ENCODE data around the gene CDHR5.

The CDHR5 gene

GRCh38 chr11:624705-625635, at the start of gene CDHR5:
Gene CDHR5, minus strand, starts transcription at chr11:624955. Its CDS starts 53 bp downstream, at chr11:624902.
- no peak for DNase-seq (ENCODE audit: low read depth, low spot score)
- CTCF ChIA-PET: no interaction called here
- POLR2A ChIA-PET: no interaction called here
- TF ChIP-seq, protein P1, sequence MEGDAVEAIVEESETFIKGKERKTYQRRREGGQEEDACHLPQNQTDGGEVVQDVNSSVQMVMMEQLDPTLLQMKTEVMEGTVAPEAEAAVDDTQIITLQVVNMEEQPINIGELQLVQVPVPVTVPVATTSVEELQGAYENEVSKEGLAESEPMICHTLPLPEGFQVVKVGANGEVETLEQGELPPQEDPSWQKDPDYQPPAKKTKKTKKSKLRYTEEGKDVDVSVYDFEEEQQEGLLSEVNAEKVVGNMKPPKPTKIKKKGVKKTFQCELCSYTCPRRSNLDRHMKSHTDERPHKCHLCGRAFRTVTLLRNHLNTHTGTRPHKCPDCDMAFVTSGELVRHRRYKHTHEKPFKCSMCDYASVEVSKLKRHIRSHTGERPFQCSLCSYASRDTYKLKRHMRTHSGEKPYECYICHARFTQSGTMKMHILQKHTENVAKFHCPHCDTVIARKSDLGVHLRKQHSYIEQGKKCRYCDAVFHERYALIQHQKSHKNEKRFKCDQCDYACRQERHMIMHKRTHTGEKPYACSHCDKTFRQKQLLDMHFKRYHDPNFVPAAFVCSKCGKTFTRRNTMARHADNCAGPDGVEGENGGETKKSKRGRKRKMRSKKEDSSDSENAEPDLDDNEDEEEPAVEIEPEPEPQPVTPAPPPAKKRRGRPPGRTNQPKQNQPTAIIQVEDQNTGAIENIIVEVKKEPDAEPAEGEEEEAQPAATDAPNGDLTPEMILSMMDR (IDR thresholded peaks at IDR 0.05; ENCODE audit: insufficient read depth, low read length, missing control alignments): no peak
- no peak within 1 kb of the TSS for H3K4me3 ChIP-seq (ENCODE audit: low read depth, low read length)

DNA sequence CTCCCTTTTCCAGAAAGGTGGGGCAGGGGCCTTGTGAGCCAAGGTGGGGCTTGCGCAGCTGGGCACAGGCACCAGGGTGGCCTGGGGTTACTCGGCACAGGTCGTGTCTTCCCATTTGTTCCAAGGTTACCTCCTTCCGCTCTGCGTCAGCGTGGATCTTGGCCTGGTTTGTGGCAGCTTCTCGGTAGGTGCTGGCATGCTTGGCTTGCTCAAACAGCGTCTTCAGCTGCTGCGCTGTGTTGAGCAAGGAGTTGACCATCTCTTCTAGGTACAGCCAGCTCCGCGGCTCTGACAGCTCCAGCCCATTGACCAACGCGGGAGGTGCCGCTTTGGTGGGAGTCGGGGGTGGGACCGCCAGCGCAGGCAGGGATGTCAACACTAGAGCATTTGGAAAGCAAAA, 49.7 kb upstream of the CDHR5 start:
- no peak for DNase-seq (ENCODE audit: low read depth, low spot score)
- ChIA-PET CTCF (interaction anchor here (1.0 to 1.5 kb wide), 4 partner anchors 7 to 49 kb away, joined by 3 to 4 read pairs (median 4); no protein-coding TSS in a partner anchor), POLR2A (no interaction called here)
- H3K4me3 ChIP-seq (ENCODE audit: low read depth, low read length): no peak overlapping the region
- TF ChIP-seq, protein P1 (IDR thresholded peaks at IDR 0.05; ENCODE audit: insufficient read depth, low read length, missing control alignments): no peak

DNA sequence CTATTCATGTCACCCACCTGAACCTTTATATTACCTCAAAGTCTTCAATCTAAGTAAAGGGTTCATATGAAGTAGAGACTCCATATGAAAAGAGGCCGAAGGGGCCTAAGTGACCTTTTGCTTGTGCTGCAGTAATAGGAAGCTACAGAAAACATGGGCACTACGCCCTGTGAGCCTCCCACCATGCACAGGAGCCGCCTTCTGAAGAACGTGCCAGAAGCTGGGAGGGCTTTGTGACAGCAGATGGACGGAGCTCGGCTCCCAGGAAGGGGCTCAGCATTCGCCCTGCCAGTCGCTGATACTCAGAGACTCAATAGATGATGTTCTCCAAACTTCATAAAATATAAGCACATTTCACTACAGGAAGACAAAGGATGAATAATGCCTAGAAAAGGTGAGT, 49.1 kb upstream of the CDHR5 start:
- ChIA-PET CTCF (interaction anchor here (1.0 to 1.5 kb wide), 2 partner anchors 10 to 49 kb away, joined by 4 read pairs; no protein-coding TSS in a partner anchor), POLR2A (no interaction called here)
- TF ChIP-seq, protein P1 (IDR thresholded peaks at IDR 0.05; ENCODE audit: insufficient read depth, low read length, missing control alignments): no peak
- no peak for DNase-seq (ENCODE audit: low read depth, low spot score)
- H3K4me3 ChIP-seq (ENCODE audit: low read depth, low read length): no peak overlapping the region

GRCh38 chr11:665704-666281, 41.0 kb upstream of the CDHR5 start:
- POLR2A ChIA-PET: no interaction called here
- no peak overlapping the region for H3K4me3 ChIP-seq (ENCODE audit: low read depth, low read length)
- peak; percentile 17 for DNase-seq (ENCODE audit: low read depth, low spot score)
- TF ChIP-seq, protein P1 (IDR thresholded peaks at IDR 0.05; ENCODE audit: insufficient read depth, low read length, missing control alignments): no peak
- CTCF ChIA-PET: interaction anchor here (1.2 to 2.2 kb wide), 4 partner anchors 16 to 57 kb away, joined by 3 to 7 read pairs (median 4); no protein-coding TSS in a partner anchor

- POLR2A ChIA-PET: no interaction called here
- no peak overlapping the region for H3K4me3 ChIP-seq (ENCODE audit: low read depth, low read length)
- TF ChIP-seq, protein P1 (IDR thresholded peaks at IDR 0.05; ENCODE audit: insufficient read depth, low read length, missing control alignments): no peak
- no peak for DNase-seq (ENCODE audit: low read depth, low spot score)
- CTCF ChIA-PET: interaction anchor here (0.9 to 2.2 kb wide), 5 partner anchors 10 to 58 kb away, joined by 3 to 7 read pairs (median 3); no protein-coding TSS in a partner anchor
Observed at GRCh38 chr11:665062-665703, 40.4 kb upstream of the CDHR5 start.

All from AG04449 (cell line).